KBM-7 (cell line): ENCODE results near the gene CARD14.

ENCODE experiments used
- DNase-seq: peaks from one replicate; pipeline ENCODE4 v3.0.0-alpha.2; 2015
- in situ Hi-C: fragments of 300-500 bp; cut with MboI; formaldehyde crosslinking; loops from 2 replicates; pipeline ENCODE4 v1.14.3; 2020; ENCODE audit warnings: low sequenced_read_pairs, low pct_unique_long_range_greater_than_20kb, mixed read lengths

CARD14 gene

DNA sequence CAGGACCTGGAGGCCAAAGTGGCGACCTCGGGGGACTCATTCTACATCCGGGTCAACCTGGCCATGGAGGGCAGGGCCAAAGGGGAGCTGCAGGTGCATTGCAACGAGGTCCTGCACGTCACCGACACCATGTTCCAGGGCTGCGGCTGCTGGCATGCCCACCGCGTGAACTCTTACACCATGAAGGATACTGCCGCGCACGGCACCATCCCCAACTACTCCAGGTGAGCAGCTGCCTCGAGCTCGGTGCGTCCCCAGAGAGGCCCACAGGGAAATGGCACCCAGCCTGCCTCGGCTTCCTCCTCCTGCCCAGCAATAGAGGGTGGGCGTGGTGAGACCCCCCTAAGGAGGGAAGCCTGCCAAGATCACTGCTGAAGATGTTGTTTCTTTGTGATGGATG, 32.4 kb downstream of the CARD14 start:
- in situ Hi-C loops, result no loop called here
- DNase-seq, result no peak

DNA sequence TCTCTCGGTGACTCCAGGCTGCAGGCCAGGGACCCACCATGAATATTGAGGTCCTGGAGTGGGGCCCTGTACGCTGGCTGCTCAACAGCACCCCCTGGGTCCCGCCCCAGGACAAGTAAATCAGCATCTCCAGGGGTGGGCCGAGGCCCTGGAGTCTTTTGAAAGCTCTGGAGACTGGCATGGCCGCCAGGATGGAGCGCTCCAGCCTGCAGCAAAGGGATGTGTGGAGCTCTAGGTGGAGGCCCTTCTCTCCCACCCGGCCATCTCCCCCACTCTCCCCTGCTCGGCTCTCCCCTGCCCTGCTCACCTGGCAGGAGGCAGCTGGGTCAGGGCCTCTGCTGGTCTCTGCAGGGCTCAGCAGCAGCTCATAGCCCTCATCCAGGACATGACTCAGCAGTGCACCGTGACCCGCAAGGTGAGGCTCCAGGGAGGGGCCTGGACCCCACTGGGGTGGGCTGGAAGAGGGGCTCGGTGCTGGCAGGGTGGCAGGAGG, 33.7 kb downstream of the CARD14 start:
- in situ Hi-C loops, result no loop called here

GRCh38 chr17:80204626-80205468, 35.0 kb downstream of the CARD14 start:
- in situ Hi-C loops, result no loop called here
- no peak for DNase-seq

More for the DNA sequence above, 33.7 kb downstream of the CARD14 start:
- DNase-seq, result no peak

GRCh38 chr17:80205811-80206210, 36.0 kb downstream of the CARD14 start:
- in situ Hi-C loops, result no loop called here
- DNase-seq, result no peak

- DNase-seq, result no peak
- in situ Hi-C loops, result no loop called here
Observed at GRCh38 chr17:80208050-80208449, 38.2 kb downstream of the CARD14 start.

DNA sequence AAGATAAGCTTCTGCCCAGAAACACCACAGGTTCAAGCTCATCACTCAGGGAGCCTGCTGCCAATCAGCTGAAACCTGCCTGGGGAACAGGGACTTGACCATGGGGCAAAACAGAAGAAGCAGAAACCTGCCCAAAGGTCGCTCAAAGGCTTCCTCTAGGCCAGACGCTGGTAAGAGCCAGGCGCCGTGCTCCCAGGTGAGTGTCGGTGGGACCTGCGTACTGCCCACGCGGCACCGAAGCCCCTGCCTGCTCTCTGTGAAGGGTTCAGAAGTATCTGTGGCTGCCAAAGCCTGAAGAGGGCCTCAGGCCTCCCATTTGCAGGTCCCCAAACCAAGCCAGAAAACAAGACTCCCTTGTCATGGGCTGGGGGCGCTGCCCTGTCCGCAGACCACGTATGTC, 39.9 kb downstream of the CARD14 start:
- no peak for DNase-seq
- in situ Hi-C loops, result no loop called here

DNA sequence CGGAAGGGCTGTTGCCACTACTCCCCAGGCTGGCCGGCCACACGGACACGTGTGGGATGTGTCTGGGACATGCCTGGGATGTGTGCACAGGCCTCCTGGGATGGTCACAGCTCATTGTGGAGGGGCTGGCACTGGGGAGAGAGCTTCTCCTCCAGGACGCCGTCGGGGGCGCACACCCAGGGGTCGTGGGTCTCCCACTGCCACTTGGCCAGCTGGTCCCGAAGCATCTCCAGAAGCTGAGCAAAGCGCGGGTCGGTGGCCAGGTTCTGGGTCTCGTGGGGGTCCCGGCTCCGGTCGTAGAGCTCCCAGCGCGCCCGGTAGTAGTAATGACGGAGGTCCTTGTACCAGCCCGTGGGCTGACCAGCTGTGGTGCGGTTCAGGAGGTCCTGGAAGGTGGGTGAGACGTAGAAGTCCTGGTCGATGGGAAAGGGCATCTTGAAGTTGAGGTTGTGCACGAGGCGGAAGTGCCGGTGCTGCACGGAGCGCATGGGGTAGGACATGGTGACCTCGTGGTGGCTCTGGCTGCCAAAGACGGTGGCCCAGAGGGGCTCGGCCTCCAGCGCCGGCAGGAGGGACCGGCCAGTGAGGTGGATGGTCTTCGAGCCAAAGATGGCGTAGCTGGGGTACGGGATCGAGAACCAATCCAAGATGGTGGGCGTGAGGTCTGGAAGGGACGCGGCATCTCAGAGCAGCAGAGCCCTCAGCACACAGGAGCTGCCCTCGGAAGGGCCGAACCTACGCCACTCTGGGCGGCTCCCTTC, 40.7 kb downstream of the CARD14 start:
- DNase-seq, result no peak
- in situ Hi-C loops, result no loop called here

DNA sequence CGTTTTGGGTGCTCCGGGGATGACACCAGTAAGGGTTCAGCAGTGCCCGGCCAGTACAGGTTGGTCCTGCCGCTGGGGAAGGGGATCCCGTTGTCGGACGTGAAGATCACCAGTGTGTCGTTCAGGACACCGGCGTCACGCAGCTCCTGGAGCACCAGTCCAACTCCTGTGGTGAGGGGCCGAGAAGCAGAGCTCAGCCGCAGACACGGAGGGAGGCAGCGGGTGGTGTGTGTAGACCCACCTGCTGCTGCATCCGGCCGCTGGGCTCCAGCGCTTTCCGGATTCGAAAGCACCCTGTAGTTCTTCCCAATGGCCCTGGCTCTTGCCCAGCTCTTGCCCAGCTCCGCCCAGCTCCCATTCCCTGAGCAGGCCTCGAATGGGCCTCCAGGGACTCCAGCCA, 42.3 kb downstream of the CARD14 start:
- DNase-seq, result no peak
- in situ Hi-C loops, result no loop called here

DNA sequence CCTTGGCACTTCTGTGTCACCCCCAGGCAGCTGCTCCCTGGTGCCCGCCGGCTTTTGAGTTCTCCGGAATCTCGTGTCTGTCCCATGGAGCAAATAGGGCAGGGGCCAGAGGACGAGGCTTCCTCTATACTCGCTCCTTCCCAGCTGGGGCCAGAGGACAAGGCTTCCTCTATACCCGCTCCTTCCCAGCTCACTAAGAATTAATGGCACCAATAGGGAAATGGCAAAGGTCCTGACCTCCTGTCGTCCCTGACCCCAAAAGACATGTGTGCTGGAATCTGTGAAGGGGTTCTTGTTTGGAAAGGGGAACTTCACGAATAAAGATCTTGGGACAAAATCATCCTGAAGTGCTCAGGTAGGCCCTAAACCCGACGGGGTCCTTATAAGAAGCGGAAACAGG, 42.7 kb downstream of the CARD14 start:
- DNase-seq, result no peak
- in situ Hi-C loops, result no loop called here

GRCh38 chr17:80212962-80213642, 43.3 kb downstream of the CARD14 start:
- in situ Hi-C loops, result no loop called here
- peak; percentile 48 for DNase-seq

- in situ Hi-C loops, result no loop called here
- no peak for DNase-seq
Observed at GRCh38 chr17:80213643-80213975, 43.8 kb downstream of the CARD14 start.

DNA sequence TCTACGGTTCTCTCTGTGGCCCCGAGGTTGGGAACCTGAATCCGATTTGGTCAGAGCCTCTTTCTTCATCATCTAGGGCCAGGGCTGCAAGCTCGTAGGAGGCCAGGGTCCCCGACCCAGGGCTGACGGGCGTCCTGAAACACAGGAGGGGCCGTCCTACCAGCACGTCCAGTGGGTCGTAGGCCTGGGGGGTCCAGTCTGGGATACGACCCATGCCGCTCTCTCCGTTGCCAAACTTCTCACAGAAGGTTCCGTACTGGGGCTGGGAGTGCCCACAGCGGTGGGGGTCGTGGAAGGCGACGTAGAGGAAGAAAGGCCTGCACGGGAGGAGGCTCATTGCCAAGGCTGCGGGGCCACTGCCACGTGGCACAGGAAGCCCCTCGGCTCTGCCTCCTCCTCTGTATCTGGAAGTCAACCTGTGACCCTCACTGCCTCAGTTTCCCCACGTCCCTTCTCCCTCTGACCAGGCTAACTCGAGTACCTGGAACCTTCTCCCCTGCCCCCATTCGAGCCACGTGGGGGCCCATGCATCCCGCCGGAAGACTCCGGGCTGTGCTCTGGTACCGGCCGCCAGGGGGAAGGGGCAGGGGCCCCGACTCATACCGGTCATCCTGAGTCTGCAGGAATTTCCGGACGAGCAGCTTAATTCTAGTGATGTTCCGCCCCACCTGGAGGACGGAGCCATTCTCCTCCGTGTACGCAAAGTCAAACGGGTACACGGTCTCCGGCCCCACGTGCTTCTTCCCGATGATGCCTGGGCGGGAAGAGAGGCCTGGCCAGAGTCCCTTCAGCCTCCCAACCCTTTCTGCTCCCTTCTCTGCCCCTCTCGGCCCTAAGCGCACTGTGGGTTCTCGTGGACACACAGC, 44.4 kb downstream of the CARD14 start:
- DNase-seq, result no peak
- in situ Hi-C loops, result no loop called here

GRCh38 chr17:80214878-80215210, 45.0 kb downstream of the CARD14 start:
- in situ Hi-C loops, result no loop called here

DNA sequence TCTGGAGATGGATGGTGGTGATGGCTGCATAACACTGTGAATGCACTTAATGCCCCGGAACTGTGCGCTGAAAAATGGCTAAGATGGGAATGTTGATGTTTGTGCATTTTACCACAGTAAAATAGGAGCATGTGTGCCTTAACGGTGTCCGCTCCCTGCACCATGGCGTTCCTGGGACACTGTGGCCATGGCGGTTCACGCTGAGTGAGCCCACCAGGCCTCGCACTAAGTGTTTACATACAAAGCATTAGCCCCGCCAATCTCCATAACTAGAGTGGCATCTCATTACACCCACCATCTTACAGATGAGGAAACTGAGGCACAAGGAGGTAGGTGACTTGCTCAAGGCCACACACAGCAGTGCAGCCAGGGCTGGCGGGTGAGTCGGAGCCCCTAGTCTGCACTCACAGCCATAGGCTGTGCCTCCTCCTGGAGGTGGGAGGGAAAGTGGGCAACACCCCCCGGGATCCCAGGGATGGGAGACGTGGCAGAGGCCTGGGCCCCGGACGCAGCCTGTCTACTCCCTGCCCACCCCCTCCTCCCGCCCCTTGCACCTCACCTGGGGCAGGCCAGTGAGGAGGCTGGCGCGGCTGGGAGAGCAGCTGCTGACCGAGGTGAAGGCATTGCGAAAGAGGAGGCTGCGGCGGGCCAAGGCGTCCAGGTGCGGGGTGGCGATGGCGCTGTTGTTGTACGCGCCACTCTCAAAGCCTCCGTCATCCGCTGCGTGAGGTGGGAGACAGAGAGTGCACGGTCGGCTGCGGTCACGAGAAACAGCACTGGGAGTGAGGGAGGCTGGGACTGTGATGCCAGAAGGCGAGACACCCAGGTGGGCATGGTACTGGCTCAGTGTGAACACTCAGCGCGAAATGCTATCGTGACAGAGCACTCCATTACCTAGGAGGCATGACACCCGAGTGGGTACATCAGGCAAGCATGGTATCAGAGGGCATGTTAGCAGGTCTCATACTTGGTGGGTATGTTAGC, 46.9 kb downstream of the CARD14 start:
- DNase-seq, result no peak
- in situ Hi-C loops, result no loop called here

More at GRCh38 chr17:80214878-80215210, 45.0 kb downstream of the CARD14 start:
- DNase-seq, result no peak

GRCh38 chr17:80217703-80218362, 48.0 kb downstream of the CARD14 start:
- in situ Hi-C loops, result no loop called here
- DNase-seq, result no peak

- DNase-seq, result no peak
- in situ Hi-C loops, result no loop called here
Observed at GRCh38 chr17:80218391-80218790, 48.6 kb downstream of the CARD14 start.

- in situ Hi-C loops, result no loop called here
- DNase-seq, result peak; percentile 98
Observed at GRCh38 chr17:80219013-80219762, 49.4 kb downstream of the CARD14 start.
